GM19239 (cell line): ENCODE data around the gene NFAT5.
A peak's percentile ranks its signal among the peaks of the same experiment; 100 is the strongest.
"Not testable (repeated sequence)": the region's sequence is repeated elsewhere in the genome, so short reads cannot be mapped to it uniquely, and the experiment has no call there.

ENCODE experiments used
- DNase-seq: peaks from one replicate; pipeline ENCODE4 v3.0.0; 2011; ENCODE audit warnings: low spot score; ENCODE audit not compliant: insufficient read length
- FAIRE-seq: peaks from 2 replicates; lab custom pipeline; 2011; peaks lifted over from hg19 to GRCh38; lab: Jason Lieb, UNC

The NFAT5 gene

DNA sequence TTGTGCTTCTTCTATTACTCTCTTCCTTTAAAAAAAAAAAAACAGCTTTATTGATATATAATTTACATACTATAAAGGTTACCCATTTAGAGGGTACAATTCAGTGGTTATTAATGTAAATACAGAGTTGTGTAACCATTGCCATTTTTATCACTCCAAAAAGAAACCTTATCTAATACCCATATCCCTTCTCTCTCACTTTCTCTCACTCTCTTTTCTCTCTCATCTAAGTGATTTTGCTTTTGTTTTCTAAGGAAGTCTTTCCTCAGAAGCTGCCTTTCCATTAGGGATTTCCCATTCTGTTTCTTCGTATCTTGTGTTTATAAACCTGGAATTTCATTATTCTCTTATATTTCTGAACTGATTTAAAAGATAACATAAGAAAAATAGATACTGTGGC, 55.5 kb downstream of the NFAT5 start:
- FAIRE-seq (no peak), DNase-seq (no peak)

DNA sequence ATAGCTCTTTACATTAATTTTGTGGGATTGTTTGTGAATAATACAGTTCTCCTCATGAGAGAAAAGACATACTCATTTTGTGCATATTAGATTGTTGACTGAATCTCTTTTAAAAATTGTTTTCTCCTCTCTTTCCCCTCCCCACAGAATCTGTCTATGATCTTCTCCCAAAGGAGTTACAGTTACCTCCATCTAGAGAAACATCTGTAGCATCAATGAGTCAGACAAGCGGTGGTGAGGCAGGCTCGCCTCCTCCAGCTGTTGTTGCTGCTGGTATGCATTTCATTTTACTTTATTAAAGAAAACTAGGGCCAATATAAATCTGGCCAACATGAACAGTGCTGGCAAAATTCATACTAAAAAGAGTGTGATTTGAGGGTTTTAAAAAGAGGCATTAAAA, 60.5 kb downstream of the NFAT5 start:
- no peak for FAIRE-seq

DNA sequence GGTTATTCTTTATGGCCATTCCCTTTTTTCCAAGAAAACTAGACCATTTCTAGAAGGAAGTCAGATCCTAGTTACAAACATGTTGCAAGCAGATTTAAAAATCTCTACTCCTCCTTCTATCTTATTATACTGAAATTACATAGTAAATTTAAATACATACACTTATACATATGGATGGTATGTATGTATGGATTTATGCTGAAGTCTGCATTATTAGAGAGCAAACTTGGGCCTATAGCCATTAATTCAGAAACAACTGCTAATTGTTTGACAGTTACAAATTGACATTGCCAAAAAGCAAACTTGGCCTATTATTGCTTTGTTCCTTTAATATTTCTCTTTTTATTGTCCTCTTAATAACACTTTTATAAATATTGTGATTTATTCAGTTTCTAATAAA, 67.1 kb downstream of the NFAT5 start:
- DNase-seq (no peak), FAIRE-seq (no peak)

More for the DNA sequence above, 60.5 kb downstream of the NFAT5 start:
- no peak for DNase-seq

DNA sequence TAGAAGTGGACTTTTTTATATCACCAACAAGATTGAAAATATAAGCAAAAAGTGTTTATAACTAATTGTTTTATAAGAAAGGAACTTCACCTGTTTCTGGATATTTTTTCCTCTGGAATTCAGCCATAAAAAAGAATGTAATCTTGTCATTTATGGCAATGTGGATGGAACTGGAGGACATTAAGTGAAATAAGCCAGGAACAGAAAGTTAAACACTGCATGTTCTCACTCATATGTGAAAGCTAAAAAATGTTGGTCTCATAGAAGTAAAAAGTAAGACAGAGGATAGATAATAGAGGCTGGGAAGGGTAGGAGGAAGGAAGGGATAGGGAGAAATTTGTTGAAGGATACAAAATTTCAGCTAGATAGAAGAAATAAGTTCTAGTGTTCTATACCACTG, 67.6 kb downstream of the NFAT5 start:
- DNase-seq (no peak), FAIRE-seq (no peak)

DNA sequence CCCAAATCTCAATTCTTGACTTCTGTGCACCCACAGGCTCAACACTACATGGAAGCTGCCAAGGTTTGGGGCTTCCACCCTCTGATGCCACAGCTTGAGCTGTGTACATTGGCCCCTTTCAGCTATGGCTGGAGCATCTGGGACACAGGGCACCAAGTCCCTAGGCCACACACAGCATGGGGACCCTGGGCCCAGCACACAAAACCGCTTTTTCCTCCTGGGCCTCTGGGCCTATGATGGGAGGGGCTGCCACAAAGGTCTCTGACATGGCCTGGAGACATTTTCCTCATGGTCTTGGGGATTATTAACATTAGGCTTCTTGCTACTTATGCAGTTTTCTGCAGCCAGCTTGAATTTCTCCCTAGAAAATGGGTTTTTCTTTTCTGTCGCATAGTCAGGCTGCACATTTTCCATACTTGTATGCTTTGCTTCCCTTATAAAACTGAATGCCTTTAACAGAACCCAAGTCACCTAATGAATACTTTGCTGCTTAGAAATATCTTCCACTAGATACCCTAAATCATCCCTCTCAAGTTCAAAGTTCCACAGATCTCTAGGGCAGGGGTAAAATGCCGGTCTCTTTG, 70.9 kb downstream of the NFAT5 start:
- not testable (repeated sequence) for DNase-seq, FAIRE-seq

DNA sequence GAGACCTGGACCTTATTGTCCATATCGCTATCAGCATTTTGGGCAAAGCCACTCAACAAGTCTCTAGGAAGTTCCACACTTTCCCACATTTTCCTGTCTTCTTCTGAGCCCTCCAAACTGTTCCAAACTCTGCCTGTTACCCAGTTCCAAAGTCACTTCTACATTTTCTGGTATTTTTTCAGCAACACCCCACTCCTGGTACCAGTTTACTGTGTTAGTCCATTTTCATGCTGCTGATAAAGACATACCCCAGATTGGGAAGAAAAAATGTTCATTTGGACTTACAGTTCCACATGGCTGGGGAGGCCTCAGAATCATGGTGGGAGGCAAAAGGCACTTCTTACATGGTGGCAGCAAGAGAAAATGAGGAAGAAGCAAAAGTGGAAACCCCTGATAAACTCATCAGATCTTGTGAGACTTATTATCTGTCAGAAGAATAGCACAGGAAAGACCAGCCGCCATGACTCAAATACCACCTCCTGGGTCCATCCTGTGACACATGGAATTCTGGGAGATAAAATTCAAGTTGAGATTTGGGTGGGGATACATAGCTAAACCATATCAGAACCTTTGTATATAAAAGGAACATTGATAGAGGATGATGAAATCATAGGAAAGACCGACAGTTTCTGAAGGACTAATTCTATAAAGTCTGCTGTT, 71.6 kb downstream of the NFAT5 start:
- FAIRE-seq: not testable (repeated sequence)

DNA sequence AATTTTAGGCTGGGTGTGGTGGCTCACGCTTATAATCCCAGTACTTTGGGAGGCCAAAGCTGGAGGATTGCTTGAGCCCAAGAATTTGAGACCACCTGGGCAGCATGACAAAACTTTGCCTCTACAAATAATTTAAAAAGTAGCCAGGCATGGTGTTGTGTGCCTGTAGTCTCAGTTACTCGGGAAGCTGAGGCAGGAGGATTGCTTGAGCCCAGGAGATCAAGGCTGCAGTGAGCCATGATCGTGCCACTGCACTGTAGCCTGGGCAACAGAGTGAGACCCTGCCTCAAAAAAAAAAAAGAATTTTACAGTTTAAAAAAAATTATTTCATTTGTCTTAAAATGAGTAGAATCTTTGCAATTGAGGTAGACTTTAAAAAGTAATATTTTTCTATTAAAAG, 78.2 kb downstream of the NFAT5 start:
- not testable (repeated sequence) for FAIRE-seq, DNase-seq

More for the DNA sequence above, 71.6 kb downstream of the NFAT5 start:
- DNase-seq: not testable (repeated sequence)

DNA sequence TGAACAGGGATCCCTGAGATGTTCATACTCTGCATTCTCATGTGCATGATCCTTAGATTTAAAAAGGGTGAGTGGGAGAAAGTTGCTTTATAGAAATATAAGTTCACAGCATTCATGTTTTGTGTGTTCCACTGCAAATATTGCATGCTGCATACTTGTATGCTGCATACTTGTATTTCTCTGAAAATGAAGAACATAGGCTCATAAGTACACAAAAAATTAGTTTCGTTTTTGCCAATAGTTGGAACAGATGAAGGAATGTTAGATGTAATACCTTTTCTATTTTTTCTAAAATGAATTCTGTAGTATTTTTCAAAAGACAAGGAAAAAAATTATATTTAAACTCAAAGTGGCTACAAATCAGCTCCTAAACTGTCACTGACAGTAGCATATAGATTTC, 79.0 kb downstream of the NFAT5 start:
- DNase-seq: no peak
- peak; percentile 14 for FAIRE-seq

DNA sequence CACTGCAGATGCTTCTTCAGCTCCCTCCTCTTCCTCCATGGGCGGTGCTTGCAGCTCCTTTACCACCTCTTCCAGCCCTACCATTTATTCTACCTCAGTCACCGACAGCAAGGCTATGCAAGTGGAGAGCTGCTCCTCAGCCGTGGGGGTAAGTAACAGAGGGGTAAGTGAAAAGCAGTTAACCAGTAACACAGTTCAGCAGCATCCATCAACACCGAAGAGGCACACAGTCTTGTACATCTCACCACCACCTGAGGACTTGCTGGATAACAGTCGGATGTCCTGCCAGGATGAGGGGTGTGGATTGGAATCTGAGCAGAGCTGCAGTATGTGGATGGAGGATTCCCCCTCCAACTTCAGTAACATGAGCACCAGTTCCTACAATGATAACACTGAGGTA, 81.3 kb downstream of the NFAT5 start:
- no peak for FAIRE-seq

DNA sequence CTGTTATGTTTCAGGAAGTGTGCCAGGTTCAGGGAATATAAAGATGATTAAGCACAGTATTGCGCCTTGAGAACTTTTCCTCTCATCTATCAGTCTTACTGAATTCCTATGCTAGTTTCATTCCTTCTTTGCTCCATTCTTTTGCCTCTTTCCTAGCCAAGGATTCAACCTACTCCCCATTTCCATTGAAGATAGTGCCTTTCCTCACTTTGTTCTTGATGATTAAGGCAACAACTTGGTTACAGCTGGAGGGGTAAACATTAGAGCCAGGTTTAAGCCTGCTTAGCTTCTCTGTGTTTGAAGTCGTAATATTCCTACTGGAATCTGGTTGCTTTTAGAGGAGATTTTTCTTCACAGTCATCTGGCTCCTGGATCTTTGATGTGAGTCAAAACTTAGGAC, 85.5 kb downstream of the NFAT5 start:
- DNase-seq (no peak), FAIRE-seq (no peak)

More for the DNA sequence above, 81.3 kb downstream of the NFAT5 start:
- DNase-seq: no peak

DNA sequence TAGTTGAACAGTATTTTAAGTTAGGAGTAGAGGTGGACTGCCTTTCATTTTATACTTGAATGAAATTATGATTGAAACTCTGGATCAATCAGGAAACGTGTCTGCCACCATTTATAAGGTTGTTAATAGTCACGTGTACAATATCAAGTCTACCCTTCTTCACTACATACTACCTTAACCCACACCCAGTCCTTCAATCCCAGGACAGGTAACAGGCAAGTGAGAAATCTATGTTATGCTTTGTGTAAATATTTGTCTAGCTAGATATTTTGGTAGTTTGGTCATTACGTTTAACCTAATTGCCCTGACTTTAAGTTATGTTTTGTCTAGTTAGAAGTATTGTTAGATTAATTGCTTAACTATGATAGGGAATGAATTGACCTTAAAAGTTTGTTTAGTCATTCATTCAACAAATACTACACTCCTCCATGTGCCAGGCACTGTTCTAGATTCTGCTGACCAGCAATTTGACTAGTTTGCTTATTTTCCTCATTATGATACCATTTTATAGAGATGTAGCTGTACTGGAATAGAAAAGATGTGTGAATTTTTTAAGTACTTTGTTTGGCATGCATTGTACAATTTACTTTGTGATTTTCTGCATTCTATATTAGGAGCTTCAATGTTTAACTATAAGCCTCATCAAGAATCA, 88.6 kb downstream of the NFAT5 start:
- no peak for DNase-seq
- peak; percentile 68 for FAIRE-seq

DNA sequence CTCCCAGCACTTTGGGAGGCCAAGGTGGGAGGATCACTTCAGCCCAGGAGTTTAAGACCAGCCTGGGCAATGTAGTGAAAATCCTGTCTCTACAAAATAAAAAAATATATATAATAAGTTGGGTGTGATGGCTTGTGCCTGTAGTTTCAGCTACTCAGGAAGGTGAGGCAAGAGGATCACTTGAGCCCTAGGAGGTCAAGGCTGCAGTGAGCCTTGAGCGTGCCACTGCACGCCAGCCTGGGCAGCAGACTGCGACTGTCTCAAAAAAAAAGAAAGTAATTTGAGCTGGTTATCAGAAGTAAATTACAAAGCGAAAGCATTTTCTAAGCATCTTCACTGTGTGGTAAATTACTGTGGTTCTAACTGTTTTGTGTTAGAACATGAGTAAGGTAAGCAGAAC, 94.4 kb downstream of the NFAT5 start:
- FAIRE-seq (no peak), DNase-seq (no peak)

DNA sequence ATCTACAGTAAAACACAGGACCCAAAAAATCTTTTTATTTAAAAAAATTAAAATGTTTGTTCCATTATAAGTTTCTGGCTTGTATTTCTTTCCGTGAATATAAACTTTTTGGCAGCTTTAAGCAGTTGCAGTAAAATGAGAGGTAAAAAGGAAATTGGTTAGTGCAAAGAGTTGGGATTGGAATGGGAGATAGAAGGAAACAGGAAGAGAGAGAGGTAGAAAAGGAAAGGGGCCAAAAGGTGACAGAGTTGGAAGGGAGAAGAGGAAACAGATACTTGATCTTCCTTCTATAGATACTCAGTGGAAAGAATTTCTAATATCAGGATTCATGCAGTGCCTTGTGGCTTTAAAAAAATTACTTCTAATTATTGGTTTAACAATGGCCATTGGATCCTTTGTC, 97.1 kb downstream of the NFAT5 start:
- DNase-seq (no peak), FAIRE-seq (no peak)

DNA sequence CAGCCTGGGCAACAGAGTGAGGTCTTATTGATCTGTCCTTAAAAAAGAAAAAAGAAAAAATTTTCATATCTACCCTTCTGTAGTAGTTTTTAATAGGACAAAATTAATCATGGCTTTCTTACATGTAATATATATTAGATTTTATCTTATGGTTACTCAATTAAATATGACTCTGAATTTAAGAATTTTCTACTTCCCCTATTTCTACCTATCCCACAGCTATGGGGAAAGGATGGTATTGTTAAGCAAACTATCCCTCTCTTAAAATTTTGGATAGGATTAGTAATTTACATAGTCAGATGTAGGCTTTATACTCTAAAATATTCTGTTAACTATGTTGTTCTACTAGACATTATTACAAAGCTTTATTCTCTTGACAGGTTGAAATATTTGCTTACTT, 98.1 kb downstream of the NFAT5 start:
- DNase-seq (no peak), FAIRE-seq (no peak)

DNA sequence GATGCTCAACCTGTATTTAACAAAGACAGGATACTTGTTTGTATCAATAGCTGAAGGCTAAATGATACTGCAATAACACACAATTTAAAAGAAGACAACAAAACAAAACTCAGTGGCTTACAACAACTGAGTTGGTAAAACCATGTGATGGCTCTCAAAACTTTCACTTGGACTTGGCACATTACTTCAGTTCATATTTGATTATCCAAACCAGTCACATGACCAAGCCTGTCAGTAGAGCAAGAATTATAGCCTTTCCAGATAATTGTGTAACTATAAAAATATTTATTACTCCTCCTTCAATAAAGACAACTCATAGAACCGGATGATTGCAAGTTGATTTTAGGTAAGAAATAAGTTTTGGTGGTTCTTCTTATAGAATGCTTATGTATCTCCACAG, 103.8 kb downstream of the NFAT5 start:
- FAIRE-seq: no peak
- no peak for DNase-seq

DNA sequence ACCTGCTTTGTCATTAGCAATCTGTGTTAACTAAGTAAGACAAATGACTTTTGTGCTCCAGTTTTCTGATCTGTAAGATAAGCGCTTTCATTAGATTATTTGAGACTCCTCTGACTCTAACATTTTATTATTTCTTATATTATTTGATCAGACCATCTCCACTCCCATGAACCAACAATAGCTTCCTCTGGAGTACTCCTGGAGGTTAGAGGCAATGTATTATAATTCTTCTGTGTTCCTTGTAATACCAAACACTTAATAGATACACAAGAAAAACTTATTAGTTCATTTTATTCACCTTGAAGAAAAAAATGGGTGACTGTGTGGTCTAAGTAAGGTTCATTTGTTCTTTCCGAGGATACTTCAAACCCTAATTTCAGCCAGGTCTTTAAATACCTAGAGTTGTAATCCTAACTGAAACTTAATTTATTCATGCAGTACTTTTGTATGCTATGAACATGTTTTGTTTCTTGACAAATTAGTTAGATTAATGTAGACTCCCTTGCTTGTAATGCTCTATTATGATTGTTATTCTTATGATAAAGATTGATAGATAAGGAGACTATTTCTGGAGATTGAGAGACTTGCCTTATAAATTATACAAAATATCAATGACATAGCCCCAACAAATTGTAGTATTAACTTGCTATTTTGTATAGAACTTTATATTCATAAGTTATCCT, 106.7 kb downstream of the NFAT5 start:
- DNase-seq (no peak), FAIRE-seq (no peak)

DNA sequence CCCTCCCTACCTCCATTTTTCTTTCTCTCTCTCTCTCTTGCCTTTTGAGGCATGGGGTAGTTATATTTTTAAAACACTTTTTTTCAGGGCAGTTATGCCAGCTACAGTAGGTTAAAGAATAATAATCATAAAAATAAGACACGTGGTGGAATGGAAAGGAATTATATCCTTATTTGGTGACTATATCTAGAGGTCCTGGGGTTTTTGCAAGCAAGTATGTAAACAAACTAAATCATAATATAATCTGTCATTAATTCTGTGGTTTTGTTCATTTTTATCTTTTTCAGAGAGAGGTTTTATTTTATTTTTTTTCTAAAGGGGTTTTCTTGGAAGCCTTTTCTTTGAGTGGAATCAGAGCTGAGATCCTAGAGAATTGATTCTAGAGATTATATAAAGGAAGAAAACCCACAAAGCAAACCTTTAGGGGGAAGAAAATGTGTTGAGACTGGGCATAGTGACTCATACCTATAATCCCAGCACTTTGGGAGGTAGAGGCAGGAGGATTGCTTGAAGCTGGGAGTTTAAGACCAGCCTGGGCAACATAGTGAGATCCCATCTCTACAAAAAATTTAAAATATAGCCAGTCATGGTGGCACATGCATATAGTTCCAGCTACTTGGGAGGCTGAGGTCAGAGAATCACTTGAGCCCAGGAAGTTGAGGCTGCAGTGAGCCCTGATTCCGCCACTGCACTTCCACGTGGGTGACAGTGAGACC, 107.4 kb downstream of the NFAT5 start:
- FAIRE-seq (no peak), DNase-seq (no peak)

DNA sequence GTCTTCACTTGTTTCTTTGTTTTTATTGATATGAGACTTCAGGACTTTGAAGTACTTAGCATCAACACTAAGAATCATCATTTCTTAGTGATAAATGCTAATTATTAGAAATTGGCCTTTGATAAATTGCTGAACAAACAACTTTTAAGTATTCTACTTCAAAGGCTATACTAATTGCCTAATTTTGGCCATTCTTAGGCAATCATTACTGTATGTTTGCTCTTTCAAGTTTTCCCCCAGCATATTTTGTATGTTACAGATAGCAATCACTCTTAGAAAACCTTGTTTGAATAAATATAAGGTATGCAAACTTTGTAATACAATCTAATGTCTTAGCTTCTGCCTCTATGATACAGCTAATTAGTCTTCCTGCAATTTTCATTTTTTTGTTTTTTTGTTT, 114.6 kb downstream of the NFAT5 start:
- DNase-seq: no peak
- FAIRE-seq: peak; percentile 40

DNA sequence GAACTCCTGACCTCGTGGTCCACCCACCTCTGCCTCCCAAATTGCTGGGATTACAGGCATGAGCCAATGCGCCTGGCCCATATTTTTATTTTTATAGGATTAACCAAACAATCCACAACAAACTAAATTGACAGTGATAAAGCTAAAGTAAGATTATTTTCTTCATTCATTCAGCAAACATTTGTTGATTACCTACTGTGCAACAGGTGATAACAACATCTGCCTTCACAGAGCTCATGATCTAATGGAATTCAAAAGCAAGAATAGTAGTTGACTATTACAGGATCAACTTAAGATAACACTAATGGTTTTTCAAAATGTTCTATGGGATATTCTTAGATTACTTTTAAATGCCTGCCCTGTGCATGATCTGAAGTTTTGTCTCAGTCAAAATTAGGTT, 122.8 kb downstream of the NFAT5 start:
- no peak for FAIRE-seq
- no peak for DNase-seq
